HepG2 (cell line): ENCODE results near the gene S100A16. TPM values are rescaled to one million over a fixed set of nuclear protein-coding genes. Genes with fewer than 3 reads are reported as not detected.

Experiments
- ARID4A ChIP-seq: sonication (generic); formaldehyde crosslinking; IDR thresholded peaks from 2 replicates; pipeline ENCODE4 v1.5.0; 2020; ENCODE audit warnings: mild to moderate bottlenecking, missing genetic modification reagents, borderline replicate concordance
- KLF16 ChIP-seq, 2 experiments: sonication (generic) in 1 of 2; formaldehyde crosslinking in 1 of 2; IDR thresholded peaks; 2 replicates each; pipeline versions ENCODE4 v1.6.1 to v1.8.0; 2016 to 2023; ENCODE audit warnings: missing genetic modification reagents in 2 of 2, missing compliant biosample characterization in 1 of 2
- PHB2 ChIP-seq: fragments of 450-650 bp; IDR thresholded peaks from 2 replicates; pipeline ENCODE4 v1.6.1; 2018; ENCODE audit not compliant: partially characterized antibody
- PPARG ChIP-seq: conservative IDR thresholded peaks from 2 replicates; pipeline ENCODE4 v1.6.1; 2016; ENCODE audit warnings: missing biosample characterization, missing genetic modification reagents
- RBAK ChIP-seq: sonication (generic); formaldehyde crosslinking; IDR thresholded peaks from 2 replicates; pipeline ENCODE4 v1.5.1; 2020; ENCODE audit warnings: mild to moderate bottlenecking, missing genetic modification reagents
- TGIF2 ChIP-seq: IDR thresholded peaks from 2 replicates; pipeline ENCODE4 v1.6.1; 2016; ENCODE audit warnings: control low read depth, missing compliant biosample characterization
- TP53 ChIP-seq: sonication (generic); formaldehyde crosslinking; conservative IDR thresholded peaks from 2 replicates; pipeline ENCODE4 v1.4.0; 2020; ENCODE audit warnings: missing genetic modification reagents
- ZBTB38 ChIP-seq: sonication (generic); formaldehyde crosslinking; IDR thresholded peaks from 2 replicates; pipeline ENCODE4 v1.5.1; 2020; ENCODE audit warnings: mild to moderate bottlenecking, missing genetic modification reagents
- ZBTB40 ChIP-seq, 2 experiments: fragments of 450-650 bp in 1 of 2; sonication (generic) in 1 of 2; formaldehyde crosslinking in 1 of 2; IDR thresholded peaks; 2 replicates each; pipeline versions ENCODE4 v1.6.1 to v1.8.0; 2016 to 2022; ENCODE audit warnings: antibody characterized with exemption in 1 of 2, mild to moderate bottlenecking in 1 of 2, missing genetic modification reagents in 1 of 2
- ZNF609 ChIP-seq: sonication (generic); formaldehyde crosslinking; IDR thresholded peaks from 2 replicates; pipeline ENCODE4 v1.4.0; 2020; ENCODE audit warnings: mild to moderate bottlenecking, missing genetic modification reagents, borderline replicate concordance
- polyA plus RNA-seq, 8 experiments: library from polyadenylated mRNA; depleted of rRNA in 3 of 8; stranded (reverse) in 7 of 8; unstranded in 1 of 8; fragments of >200 nt; fragmentation: Illumina TruSeq in 4 of 8; extraction: Trizol in 4 of 8; gene quantifications; 2 replicates each; pipeline versions ENCODE4 v1.2.1 to v1.2.3, GENCODE V29; 2011 to 2016; ENCODE audit warnings: low read depth in 4 of 8, missing spikeins in 1 of 8, mixed read lengths in 1 of 8; ENCODE audit not compliant: insufficient read depth in 1 of 8
- total RNA-seq, 5 experiments: library from RNA; depleted of rRNA; stranded (reverse); fragments of >200 nt; fragmentation: Illumina TruSeq; extraction: Trizol; gene quantifications; 2 replicates each; pipeline ENCODE4 v1.2.3, GENCODE V29; 2016; ENCODE audit warnings: low read depth in 1 of 5

The S100A16 gene
- total and polyA plus RNA-seq, 2 of the 13 experiments (the other 11 are each of a cell fraction or from before 2014, with no cell fraction given) = 46.0 to 195 TPM

- TF ChIP-seq ZNF609 (CRISPR knock-in tag) (no peak), PPARG (CRISPR knock-in tag) (no peak), TP53 (CRISPR knock-in tag) (no peak), ZBTB40 (IDR thresholded peaks at IDR 0.05) (no peak), ZBTB40 (CRISPR knock-in tag; IDR thresholded peaks at IDR 0.05) (no peak), ARID4A (CRISPR knock-in tag) (no peak), PHB2 (no peak), KLF16 (CRISPR knock-in tag; IDR thresholded peaks at IDR 0.05) (0 out of 4 replicates have a peak, but pooled peaks of 1 of the 2 experiments have one; percentile 34), TGIF2 (no peak), RBAK (CRISPR knock-in tag) (no peak), ZBTB38 (CRISPR knock-in tag) (peak; percentile 94)
Measured at GRCh38 chr1:153608089-153608682, 4.8 kb downstream of the S100A16 start (continued).
